ENCODE results near the gene SELPLG.

The SELPLG gene

DNA sequence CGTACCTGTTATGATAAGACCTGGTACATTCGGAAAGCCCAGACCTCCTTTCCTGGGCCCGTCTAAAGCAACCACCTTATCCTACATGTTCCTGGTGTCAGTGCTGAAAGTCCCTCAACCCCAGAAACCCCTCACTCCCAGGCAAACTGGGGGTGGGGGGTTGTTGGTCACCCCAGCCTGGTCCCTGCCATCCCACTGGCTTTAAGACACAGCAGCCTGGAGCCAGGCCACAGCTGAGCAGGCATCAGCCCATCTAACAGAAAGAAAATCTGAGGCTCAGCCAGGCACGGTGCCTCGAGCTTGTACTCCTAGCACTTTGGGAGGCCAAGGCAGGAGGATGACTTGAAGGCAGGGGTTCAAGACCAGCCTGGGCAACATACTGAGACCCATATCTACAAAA, 4.5 kb downstream of the SELPLG start:
- no peak for FAIRE-seq
- TF ChIP-seq, protein P1, sequence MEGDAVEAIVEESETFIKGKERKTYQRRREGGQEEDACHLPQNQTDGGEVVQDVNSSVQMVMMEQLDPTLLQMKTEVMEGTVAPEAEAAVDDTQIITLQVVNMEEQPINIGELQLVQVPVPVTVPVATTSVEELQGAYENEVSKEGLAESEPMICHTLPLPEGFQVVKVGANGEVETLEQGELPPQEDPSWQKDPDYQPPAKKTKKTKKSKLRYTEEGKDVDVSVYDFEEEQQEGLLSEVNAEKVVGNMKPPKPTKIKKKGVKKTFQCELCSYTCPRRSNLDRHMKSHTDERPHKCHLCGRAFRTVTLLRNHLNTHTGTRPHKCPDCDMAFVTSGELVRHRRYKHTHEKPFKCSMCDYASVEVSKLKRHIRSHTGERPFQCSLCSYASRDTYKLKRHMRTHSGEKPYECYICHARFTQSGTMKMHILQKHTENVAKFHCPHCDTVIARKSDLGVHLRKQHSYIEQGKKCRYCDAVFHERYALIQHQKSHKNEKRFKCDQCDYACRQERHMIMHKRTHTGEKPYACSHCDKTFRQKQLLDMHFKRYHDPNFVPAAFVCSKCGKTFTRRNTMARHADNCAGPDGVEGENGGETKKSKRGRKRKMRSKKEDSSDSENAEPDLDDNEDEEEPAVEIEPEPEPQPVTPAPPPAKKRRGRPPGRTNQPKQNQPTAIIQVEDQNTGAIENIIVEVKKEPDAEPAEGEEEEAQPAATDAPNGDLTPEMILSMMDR (IDR thresholded peaks at IDR 0.05; ENCODE audit: insufficient read depth, missing control alignments): no peak
- no peak for DNase-seq (ENCODE audit: insufficient read length, low spot score)

DNA sequence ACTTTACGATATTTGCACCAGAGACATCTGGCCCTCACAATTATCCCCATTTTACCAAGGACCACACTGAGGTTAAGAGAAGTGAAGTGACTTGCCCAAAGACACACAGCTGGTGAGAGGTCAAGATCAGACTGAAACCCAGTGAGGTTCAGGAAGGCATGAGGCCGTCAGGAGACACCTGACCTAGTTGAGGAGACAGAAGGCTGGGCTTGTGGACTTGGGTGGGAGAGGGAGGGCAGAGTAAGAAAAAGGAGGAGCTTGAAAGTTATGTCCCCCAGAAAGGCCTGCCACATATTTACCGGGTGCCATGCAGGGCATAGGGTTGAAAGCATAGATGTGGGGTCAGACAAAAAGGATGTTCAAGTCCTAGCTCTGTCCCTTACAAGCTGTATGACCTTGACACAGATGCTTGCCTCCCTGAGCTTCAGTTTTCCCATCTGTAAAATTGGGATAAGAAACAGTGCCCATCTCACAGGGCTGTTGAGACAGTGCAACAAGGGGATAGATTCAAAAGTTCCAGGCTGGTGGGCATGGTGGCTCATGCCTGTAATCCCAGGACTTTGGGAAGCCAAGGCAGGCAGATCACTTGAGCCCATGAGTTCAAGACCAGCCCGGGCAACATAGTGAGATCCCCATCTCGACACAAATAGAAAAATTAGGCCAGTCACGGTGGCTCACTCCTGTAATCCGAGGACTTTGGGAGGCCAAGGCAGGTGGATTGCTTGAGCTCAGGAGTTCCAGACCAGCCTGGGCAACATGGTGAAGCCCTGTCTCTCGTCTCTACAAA, 6.4 kb downstream of the SELPLG start:
- no peak for DNase-seq (ENCODE audit: insufficient read length, low spot score)
- TF ChIP-seq, protein P1 (IDR thresholded peaks at IDR 0.05; ENCODE audit: insufficient read depth, missing control alignments): no peak
- no peak for FAIRE-seq

DNA sequence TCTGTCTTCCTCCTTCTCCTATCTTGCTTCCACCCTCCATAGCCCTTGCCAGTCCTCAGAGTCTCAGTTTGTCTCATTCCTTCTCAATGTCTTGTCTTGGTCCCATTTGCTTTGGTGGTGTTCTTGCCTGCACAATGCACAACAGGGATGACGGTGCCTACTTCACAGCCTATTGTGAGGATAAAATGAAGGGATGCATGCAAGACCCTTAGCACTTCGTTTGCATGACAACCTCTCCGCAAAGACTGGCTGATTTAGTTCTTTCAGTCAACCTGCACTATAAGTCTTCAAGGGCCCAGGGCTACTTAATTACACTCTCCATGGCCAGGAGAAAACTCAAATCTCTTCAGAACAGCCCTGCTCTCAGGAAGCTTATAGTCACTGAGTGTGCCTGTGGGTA, 8.5 kb downstream of the SELPLG start:
- DNase-seq (ENCODE audit: insufficient read length, low spot score) (no peak), FAIRE-seq (no peak)
- TF ChIP-seq, protein P1 (IDR thresholded peaks at IDR 0.05; ENCODE audit: insufficient read depth, missing control alignments): no peak

DNA sequence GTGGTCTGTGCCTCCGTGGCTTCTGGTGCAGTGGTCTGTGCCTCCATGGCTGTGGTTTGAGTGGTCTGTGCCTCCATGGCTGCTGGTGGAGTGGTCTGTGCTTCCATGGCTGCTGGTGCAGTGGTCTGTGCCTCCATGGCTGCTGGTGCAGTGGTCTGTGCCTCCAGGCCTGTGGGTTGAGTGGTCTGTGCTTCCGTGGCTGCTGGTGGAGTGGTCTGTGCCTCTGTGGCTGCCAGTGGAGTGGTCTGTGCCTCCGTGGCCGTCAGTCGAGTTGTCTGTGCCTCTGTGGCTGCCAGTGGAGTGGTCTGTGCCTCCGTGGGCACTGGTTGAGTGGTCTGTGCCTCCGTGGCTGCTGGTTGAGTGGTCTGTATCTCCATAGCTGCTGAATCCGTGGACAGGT, 10.1 kb downstream of the SELPLG start:
- DNase-seq (ENCODE audit: insufficient read length, low spot score) (no peak), FAIRE-seq (no peak)
- TF ChIP-seq, protein P1 (IDR thresholded peaks at IDR 0.05; ENCODE audit: insufficient read depth, missing control alignments): no peak

DNA sequence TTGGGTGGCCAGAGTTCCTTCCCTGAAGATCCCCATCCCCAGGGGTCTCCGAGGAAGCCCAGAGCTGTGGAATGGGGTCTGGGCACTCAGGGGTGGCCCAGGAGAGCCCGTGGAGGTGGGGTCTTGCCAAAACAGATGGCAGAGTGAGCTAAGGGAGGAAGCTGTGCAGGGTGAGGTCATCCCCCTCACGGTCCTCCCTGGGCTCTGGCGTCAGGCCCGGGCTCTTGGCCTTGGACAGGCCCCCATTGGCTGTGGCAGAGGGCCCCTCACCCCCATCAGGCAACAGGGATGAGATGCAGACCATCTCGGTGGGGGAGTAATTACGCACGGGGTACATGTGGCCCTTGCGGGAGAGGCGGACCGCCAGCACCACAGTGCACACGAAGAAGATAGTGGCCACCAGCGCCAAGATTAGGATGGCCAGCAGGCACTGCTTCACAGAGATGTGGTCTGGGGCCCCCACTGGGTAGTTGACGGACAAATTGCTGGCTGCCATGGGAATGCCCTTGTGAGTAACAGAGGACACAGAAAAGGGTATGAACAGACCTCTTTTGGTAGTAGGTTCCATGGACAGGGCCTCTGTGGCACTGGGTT, 10.7 kb downstream of the SELPLG start:
- no peak for DNase-seq (ENCODE audit: insufficient read length, low spot score)
- TF ChIP-seq, protein P1 (IDR thresholded peaks at IDR 0.05; ENCODE audit: insufficient read depth, missing control alignments): no peak
- no peak for FAIRE-seq

DNA sequence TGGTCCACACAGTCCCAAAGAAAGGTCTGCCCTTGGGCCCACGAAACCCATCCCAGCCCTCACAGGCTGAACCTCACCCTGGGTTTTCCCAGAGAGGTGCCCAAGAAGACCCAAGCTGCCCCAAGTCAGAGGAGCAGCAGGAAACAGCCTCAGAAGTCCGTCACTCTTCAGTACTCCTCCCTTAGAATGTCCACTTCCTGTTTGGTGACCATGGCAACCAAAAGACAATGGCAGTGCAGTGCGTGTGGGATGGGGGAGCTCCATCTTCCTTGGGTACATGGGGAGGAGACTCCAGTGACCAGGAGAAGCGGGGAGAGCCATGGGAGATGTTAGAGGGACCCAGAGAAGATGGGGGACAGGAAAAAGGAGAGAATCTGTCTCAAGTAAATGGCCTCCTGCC, 11.3 kb downstream of the SELPLG start:
- FAIRE-seq (no peak), DNase-seq (ENCODE audit: insufficient read length, low spot score) (no peak)
- TF ChIP-seq, protein P1 (IDR thresholded peaks at IDR 0.05; ENCODE audit: insufficient read depth, missing control alignments): no peak

DNA sequence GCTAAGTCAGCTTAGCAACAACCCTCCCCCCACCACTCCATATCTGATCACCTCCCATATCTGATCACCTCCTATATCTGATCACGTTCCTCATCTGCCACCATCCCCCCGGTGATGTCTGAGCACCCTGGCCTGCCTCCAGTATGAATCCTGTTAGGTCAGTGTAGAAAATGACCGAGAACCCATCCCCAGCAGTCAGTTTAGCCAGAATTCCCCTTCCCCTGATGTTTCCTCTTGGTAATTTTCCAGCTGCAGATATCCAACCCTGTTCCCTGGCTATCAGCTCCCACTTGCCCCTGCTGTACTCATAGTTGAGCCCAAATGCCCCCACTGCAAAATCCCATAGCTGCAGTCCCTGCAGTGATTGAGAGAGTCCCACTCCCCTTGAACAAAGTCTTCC, 12.5 kb downstream of the SELPLG start:
- FAIRE-seq (no peak), DNase-seq (ENCODE audit: insufficient read length, low spot score) (no peak)
- TF ChIP-seq, protein P1 (IDR thresholded peaks at IDR 0.05; ENCODE audit: insufficient read depth, missing control alignments): no peak

Data from D721Med (cell line).